GM19193 (cell line): ENCODE data around the gene TOGARAM1.

ENCODE experiments used
- POLR2A ChIP-seq: IDR thresholded peaks from 4 replicates; pipeline ENCODE4 v1.6.1; 2011; ENCODE audit not compliant: insufficient read depth, insufficient read length; ENCODE audit errors: extremely low read depth

The TOGARAM1 gene

GRCh38 chr14:44979740-44980356 lies 17.9 kb downstream of the TOGARAM1 start:
- no peak for TF ChIP-seq POLR2A

GRCh38 chr14:44981198-44981597 lies 19.2 kb downstream of the TOGARAM1 start:
- TF ChIP-seq POLR2A: no peak

- no peak for TF ChIP-seq POLR2A
Observed at GRCh38 chr14:44982594-44982993, 20.6 kb downstream of the TOGARAM1 start.

- no peak for TF ChIP-seq POLR2A
Observed at GRCh38 chr14:44988694-44989093, 26.7 kb downstream of the TOGARAM1 start.

- TF ChIP-seq POLR2A: no peak
Observed at GRCh38 chr14:44989497-44990440, 27.8 kb downstream of the TOGARAM1 start.

GRCh38 chr14:44990533-44990932 lies 28.5 kb downstream of the TOGARAM1 start:
- no peak for TF ChIP-seq POLR2A

- no peak for TF ChIP-seq POLR2A
Observed at GRCh38 chr14:44995196-44995595, 33.2 kb downstream of the TOGARAM1 start.

- TF ChIP-seq POLR2A: no peak
Observed at GRCh38 chr14:44995770-44996294, 33.8 kb downstream of the TOGARAM1 start.

- no peak for TF ChIP-seq POLR2A
Observed at GRCh38 chr14:45003924-45004323, 41.9 kb downstream of the TOGARAM1 start.

- TF ChIP-seq POLR2A: no peak
Observed at GRCh38 chr14:45015133-45015532, 53.1 kb downstream of the TOGARAM1 start.

GRCh38 chr14:45028107-45028626 lies 66.2 kb downstream of the TOGARAM1 start:
- TF ChIP-seq POLR2A: no peak

GRCh38 chr14:45034730-45035129 lies 72.7 kb downstream of the TOGARAM1 start:
- TF ChIP-seq POLR2A: no peak

- TF ChIP-seq POLR2A: no peak
Observed at GRCh38 chr14:45038256-45038655, 76.3 kb downstream of the TOGARAM1 start.

GRCh38 chr14:45038865-45039264 lies 76.9 kb downstream of the TOGARAM1 start:
- TF ChIP-seq POLR2A: no peak

- no peak for TF ChIP-seq POLR2A
Observed at GRCh38 chr14:45039390-45039789, 77.4 kb downstream of the TOGARAM1 start.
